GM04504 (cell line): Measurements from ENCODE around the gene CD79B.
"Not testable (repeated sequence)": the region's sequence is repeated elsewhere in the genome, so short reads cannot be mapped to it uniquely, and the experiment has no call there.

Experiments used
- DNase-seq: peaks from one replicate; pipeline ENCODE4 v3.0.0-alpha.2; 2012; ENCODE audit warnings: low read depth

The CD79B gene

DNA sequence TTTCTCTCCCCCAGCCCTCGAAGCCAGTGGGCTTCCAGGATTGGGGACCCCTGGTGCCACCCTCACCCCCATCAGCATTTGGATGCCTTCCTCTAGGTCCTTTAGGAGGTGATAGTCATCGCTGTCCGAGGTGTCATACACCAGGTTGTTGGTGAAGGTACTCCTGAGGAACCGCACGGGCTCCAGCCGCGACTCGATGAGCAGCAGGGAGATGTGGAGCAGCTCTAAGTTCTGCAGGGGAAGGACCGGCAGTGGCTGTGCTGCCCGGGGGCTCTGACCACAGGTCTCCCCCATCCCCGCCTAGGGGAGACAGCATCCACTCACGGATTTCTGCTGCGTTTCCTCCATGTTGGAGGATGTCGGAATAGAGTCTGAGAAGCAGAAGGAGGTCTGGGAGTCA lies 22.0 kb downstream of the CD79B start:
- DNase-seq = no peak

DNA sequence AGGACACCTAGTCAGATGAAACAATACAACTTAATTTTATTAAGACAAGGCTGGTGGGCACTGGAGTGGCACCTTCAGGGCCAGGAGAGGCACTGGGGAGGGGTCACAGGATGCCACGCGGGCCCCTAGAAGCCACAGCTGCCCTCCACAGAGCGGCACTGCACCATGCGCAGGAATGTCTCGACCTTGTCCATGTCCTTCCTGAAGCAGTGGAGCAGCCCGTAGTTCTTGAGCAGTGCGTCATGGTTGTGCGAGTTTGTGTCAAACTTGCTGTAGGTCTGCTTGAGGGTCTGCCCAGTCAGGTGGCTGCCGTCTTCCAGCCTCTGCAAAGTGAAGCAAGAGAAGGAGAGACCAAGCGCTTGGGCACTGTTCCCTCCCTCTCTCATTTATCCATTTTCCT lies 22.5 kb downstream of the CD79B start:
- DNase-seq = not testable (repeated sequence)

- not testable (repeated sequence) for DNase-seq
Observed at GRCh38 chr17:63907161-63907778, 24.9 kb downstream of the CD79B start.

DNA sequence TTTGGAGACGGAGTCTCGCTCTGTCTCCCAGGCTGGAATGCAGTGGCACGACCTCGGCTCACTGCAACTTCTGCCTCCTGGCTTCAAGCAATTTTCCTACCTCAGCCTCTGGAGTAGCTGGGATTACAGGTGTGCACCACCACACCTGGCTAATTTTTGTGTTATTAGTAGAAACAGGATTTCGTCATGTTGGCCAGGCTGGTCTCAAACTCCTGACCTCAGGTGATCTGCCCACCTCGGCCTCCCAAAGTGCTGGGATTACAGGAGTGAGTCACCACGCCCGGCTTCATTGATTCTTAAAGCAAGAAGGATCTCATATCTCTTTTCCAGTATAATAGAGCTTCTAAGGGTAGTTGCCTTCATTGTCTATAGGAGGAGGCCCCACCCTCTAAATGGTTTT lies 27.3 kb downstream of the CD79B start:
- not testable (repeated sequence) for DNase-seq

- DNase-seq = not testable (repeated sequence)
Observed at GRCh38 chr17:63903787-63904201, 28.3 kb downstream of the CD79B start.

DNA sequence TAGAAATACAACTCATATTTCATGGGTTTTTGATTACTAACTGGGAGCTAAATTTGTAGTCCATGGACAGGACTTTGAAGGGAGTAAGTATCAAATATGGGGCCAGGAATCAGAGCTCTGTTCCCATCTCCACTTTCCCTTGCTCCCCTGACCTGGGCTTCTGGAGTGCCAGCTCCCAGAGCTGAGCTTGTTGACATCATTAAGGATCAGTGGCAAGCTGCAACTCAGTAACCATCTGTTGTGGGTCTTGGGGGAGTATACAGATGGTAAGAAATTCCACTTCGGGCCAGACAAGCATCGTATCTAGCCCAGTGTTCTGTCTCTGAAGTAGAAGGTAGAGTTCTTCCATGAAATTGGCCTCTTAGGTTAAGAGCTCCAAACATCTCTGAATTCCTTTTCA lies 30.2 kb downstream of the CD79B start:
- not testable (repeated sequence) for DNase-seq

DNA sequence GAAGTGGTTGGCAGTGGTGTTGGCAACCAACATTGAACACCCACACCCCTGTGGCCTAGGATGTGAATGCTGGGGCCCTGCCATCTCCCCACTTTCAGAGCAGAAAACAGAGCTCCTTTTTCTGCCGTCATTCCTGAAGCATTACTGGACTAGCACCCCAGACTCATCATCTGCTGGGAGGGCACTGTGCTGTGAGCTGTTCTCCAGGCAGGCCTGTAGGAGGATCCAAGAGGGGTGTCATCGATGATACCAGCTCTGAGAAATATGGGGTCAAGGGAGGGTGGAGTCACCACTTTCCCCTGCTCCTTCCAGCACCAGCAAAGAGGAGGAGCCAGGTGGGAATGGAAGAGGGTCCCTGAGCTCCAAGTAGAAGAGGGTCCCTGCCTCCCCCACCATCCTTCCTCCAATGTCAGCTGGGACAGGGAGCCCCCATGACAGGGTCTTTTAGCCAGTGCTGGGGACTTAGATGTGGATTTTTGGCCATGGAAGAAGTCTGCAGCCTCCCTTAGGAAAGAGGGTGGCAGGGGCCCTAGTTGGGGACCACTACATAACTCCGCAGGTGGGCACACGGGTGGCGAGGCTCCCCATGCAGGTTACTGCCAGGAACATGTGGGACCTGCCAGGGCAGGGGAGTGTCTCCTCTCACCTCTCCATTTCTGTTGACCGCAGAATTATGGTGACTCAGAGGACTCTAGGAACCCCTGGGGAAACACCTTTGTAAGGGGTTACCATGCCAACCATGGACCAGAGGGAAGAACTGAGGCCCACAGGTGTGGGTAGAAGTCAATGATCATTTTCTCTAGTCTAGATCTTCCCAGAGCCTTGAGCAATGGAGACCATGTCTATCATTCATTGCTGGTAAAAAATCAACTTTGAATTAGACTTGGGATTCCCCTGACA lies 33.0 kb downstream of the CD79B start:
- not testable (repeated sequence) for DNase-seq

DNA sequence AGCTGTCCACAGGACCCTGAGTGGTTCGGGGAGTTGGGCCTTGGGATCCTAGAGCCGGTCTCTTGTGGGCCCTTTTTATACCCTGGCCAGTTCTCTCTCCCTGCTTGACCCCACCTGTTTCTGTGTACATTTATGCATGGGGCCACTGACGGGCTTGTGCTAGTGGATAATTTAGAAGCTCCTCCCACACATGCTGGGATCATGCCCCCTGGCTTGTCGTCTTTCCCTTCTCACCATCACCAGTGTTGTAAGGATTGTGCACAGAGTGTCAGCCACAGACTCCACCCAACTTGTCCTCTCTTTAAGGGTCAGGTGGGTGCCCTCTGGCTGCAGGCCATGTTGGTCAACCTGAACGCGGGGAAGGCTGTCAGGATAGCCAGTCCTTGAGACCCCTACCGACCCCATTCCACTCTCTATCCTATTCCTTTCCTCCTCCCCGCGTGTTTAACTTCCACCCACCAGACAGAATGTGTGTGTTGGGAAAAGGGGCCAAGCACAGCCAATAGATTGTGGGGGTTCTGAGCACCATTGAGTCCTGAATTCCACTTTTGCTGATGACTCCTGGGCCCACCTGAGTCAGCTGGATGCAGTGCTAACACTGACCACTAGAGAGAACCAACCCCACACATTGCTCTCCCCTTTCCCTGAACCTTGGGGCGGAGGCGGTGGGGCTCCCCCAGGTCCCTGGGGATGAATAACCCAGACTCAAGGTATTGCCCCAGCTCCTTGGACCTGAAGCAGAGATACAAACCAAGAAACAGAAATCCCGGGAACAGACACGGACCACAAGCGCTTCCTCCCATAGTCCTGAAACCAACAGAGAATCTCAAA lies 35.4 kb downstream of the CD79B start, which contains the start of gene CSH1:
CSH1 (minus strand) TSS at position 51 of the 831 bp plus-strand sequence. CDS start 63 bp downstream, outside the sequence.
- DNase-seq = not testable (repeated sequence)

DNA sequence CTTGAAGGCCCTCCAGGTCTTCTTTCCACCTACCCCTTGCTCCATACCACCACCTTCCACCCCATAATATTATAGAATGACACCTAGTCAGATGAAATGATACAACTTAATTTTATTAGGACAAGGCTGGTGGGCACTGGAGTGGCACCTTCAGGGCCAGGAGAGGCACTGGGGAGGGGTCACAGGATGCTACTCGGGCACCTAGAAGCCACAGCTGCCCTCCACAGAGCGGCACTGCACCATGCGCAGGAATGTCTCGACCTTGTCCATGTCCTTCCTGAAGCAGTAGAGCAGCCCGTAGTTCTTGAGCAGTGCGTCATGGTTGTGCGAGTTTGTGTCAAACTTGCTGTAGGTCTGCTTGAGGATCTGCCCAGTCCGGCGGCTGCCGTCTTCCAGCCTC lies 37.3 kb downstream of the CD79B start:
- not testable (repeated sequence) for DNase-seq

DNA sequence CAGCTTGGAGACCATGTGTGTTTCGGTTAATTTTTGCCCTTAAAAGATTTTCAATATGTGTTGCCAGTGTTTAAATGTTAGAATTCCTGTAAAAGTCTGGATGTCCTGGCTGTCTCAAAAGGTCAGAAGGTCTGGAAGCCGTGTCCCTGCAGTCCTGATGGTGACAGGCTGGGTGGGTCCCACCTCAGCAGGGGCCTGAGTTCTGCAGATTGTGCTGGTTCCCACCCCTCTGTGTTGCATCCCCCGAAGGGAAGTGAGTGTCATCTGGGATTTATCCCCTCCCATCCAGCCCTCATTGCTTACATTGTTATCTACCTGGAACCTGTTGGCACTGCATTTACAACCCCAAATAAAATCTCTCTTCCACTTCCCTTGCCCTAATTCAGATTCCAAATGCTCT lies 38.1 kb downstream of the CD79B start:
- DNase-seq = not testable (repeated sequence)

- not testable (repeated sequence) for DNase-seq
Observed at GRCh38 chr17:63892316-63893037, 39.7 kb downstream of the CD79B start.

GRCh38 chr17:63889026-63889848 lies 42.9 kb downstream of the CD79B start:
- DNase-seq = not testable (repeated sequence)

- not testable (repeated sequence) for DNase-seq
Observed at GRCh38 chr17:63885119-63885518, 47.0 kb downstream of the CD79B start.

DNA sequence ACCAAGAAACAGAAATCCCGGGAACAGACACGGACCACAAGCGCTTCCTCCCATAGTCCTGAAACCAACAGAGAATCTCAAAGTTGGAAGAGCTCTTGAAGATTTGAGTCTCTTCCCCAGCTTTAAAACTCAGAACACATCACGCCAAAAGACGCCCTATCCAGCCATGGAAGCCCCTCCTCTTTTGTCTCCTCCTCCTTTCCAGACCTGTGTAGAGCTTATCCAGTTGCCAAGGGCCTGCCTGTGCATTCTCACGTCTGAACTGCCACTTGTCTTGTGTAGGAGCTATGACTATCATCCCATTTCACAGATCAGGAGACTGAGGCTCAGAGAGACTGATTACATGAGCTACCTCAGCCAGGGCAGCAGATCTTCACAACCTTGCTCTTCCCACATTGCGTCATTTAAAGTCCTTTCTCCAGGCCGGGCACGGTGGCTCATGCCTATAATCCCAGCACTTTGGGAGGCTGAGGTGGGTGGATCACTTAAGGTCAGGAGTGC lies 49.5 kb downstream of the CD79B start:
- DNase-seq = not testable (repeated sequence)

- DNase-seq = no peak
Observed at GRCh38 chr17:63881935-63882601, 50.1 kb downstream of the CD79B start, which contains the start of gene GH2. GH2 (minus strand) TSS chr17:63881944; CDS start chr17:63881801, 143 bp downstream.

- DNase-seq = not testable (repeated sequence)
Observed at GRCh38 chr17:63881337-63881736, 50.8 kb downstream of the CD79B start.

DNA sequence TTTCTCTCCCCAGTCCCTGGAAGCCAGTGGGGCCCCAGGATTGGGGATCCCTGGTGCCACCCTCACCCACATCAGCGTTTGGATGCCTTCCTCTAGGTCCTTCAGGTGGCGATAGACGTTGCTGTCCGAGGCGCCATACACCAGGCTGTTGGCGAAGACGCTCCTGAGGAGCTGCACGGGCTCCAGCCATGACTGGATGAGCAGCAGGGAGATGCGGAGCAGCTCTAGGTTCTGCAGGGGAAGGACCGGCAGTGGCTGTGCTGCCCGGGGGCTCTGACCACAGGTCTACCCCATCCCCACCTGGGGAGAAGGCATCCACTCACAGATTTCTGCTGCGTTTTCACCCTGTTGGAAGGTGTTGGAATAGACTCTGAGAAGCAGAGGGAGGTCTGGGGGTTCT lies 51.4 kb downstream of the CD79B start:
- DNase-seq = no peak
